GM12878 (cell line): ENCODE measurements around the gene UTP3. TPM values are rescaled to one million over a fixed set of nuclear protein-coding genes. Genes with fewer than 3 reads are reported as not detected.

Source experiments
- ATAC-seq: fragments of 200-7000 bp; cut with Tn5 transposase; 3 replicates; pipeline ENCODE4 v1.9.1; 2020; ENCODE audit warnings: mild to moderate bottlenecking, moderate library complexity
- BruUV-seq: library from RNA; stranded (reverse); fragments of 400-500 nt; replicated peaks from 2 replicates; lab custom pipeline; 2021; lab: Mats Ljungman, UMichigan
- CTCF ChIA-PET: fragments of 300-600 bp; sonication (Branson Sonifier 250); formaldehyde crosslinking; extraction: SDS; loops from one replicate; lab custom pipeline; 2021; ENCODE audit warnings: inconsistent platforms; lab: Yijun Ruan, JAX
- POLR2A ChIA-PET: fragments of 350-600 bp; formaldehyde crosslinking; extraction: SDS; loops from one replicate; lab custom pipeline; 2021; ENCODE audit warnings: inconsistent platforms; lab: Charles Lee
- RAD21 ChIA-PET: fragments of 300-600 bp; sonication (Branson Sonifier 250); formaldehyde crosslinking; loops from one replicate; lab custom pipeline; 2023; ENCODE audit warnings: antibody characterized with exemption; ENCODE audit not compliant: unreplicated experiment; lab: Charles Lee
- SMC1A ChIA-PET: fragments of 300-600 bp; sonication (Branson Sonifier 250); formaldehyde crosslinking; loops from one replicate; lab custom pipeline; 2023; ENCODE audit not compliant: unreplicated experiment, uncharacterized antibody; lab: Charles Lee
- DNase-seq: peaks from one replicate; pipeline ENCODE4 v3.0.0-alpha.2; 2011; ENCODE audit warnings: low read depth, low spot score
- FAIRE-seq: peaks from 3 replicates; lab custom pipeline; 2011; peaks lifted over from hg19 to GRCh38; lab: Jason Lieb, UNC
- H2AFZ ChIP-seq: 2 replicates; pipeline ENCODE4 v1.6.0; 2011; ENCODE audit warnings: low read depth, low read length, control low read depth; ENCODE audit not compliant: control insufficient read depth
- H3K27ac ChIP-seq: 2 replicates; pipeline ENCODE4 v1.5.1; 2011; ENCODE audit warnings: control low read depth; ENCODE audit not compliant: control insufficient read depth, insufficient read depth
- H3K27me3 ChIP-seq, 2 experiments: replicated peaks in 1 of 2; 2 replicates each; pipeline versions ENCODE4 v1.6.0 to v1.6.1; 2011; ENCODE audit warnings: low read length in 1 of 2; ENCODE audit not compliant: control insufficient read depth in 2 of 2, insufficient read depth in 2 of 2
- H3K36me3 ChIP-seq, 2 experiments: 2 replicates each; pipeline ENCODE4 v1.5.1; 2011; ENCODE audit warnings: low read length in 1 of 2; ENCODE audit not compliant: control insufficient read depth in 2 of 2, insufficient read depth in 2 of 2
- H3K4me1 ChIP-seq: 2 replicates; pipeline ENCODE4 v1.6.1; 2011; ENCODE audit warnings: mild to moderate bottlenecking, low read length, moderate library complexity, mixed read lengths; ENCODE audit not compliant: control insufficient read depth, insufficient read depth
- H3K4me2 ChIP-seq: 2 replicates; pipeline ENCODE4 v1.6.0; 2011; ENCODE audit warnings: control low read depth; ENCODE audit not compliant: control insufficient read depth, insufficient read depth
- H3K4me3 ChIP-seq: fragments of 200-600 bp; sonication (generic); 2 replicates; pipeline ENCODE4 v1.5.1; 2016
- H3K79me2 ChIP-seq: 2 replicates; pipeline ENCODE4 v1.6.0; 2011; ENCODE audit warnings: low read length; ENCODE audit not compliant: control insufficient read depth, insufficient read depth
- H3K9ac ChIP-seq: 2 replicates; pipeline ENCODE4 v1.8.0; 2011; ENCODE audit warnings: low read length, control low read depth, mixed read lengths; ENCODE audit not compliant: control insufficient read depth, insufficient read depth
- H3K9me3 ChIP-seq: replicated peaks from 3 replicates; pipeline ENCODE4 v1.5.1; 2011; ENCODE audit warnings: mild to moderate bottlenecking, low read length; ENCODE audit not compliant: control insufficient read depth, insufficient read depth
- H4K20me1 ChIP-seq: 2 replicates; pipeline ENCODE4 v1.6.0; 2011; ENCODE audit not compliant: control insufficient read depth, insufficient read depth
- BACH1 ChIP-seq: fragments of 450-650 bp; IDR thresholded peaks from 2 replicates; pipeline ENCODE4 v1.6.1; 2017; ENCODE audit warnings: mild to moderate bottlenecking, borderline replicate concordance
- ESRRA ChIP-seq: IDR thresholded peaks from 2 replicates; pipeline ENCODE4 v1.6.1; 2012; ENCODE audit warnings: mild to moderate bottlenecking, low read length, improper control_type of control experiment
- GABPA ChIP-seq: IDR thresholded peaks from 2 replicates; pipeline ENCODE4 v1.6.1; 2014; ENCODE audit warnings: antibody characterized with exemption, low read depth, mild to moderate bottlenecking, inconsistent platforms
- HCFC1 ChIP-seq: fragments of 150-350 bp; IDR thresholded peaks from 2 replicates; pipeline ENCODE4 v1.6.1; 2014; ENCODE audit warnings: low read length
- IKZF1 ChIP-seq: fragments of 450-650 bp; conservative IDR thresholded peaks from 2 replicates; pipeline ENCODE4 v1.6.1; 2017; ENCODE audit warnings: antibody characterized with exemption, mild to moderate bottlenecking
- IKZF2 ChIP-seq, 2 experiments: fragments of 450-650 bp; IDR thresholded peaks; 2 replicates each; pipeline ENCODE4 v1.6.1; 2017; ENCODE audit warnings: mild to moderate bottlenecking in 2 of 2, moderate library complexity in 2 of 2
- JUNB ChIP-seq: IDR thresholded peaks from 2 replicates; pipeline ENCODE4 v1.6.1; 2016; ENCODE audit warnings: antibody characterized with exemption, mild to moderate bottlenecking
- MYC ChIP-seq: IDR thresholded peaks from 2 replicates; pipeline ENCODE4 v1.6.1; 2011; ENCODE audit warnings: mild to moderate bottlenecking, low read length, moderate library complexity, inconsistent platforms; ENCODE audit not compliant: insufficient read depth, insufficient replicate concordance, insufficient read length, severe bottlenecking
- NBN ChIP-seq: fragments of 450-650 bp; IDR thresholded peaks from 2 replicates; pipeline ENCODE4 v1.6.1; 2016
- POLR2AphosphoS5 ChIP-seq: IDR thresholded peaks from 2 replicates; pipeline ENCODE4 v1.6.1; 2011; ENCODE audit warnings: mild to moderate bottlenecking, low read length, inconsistent platforms
- RAD21 ChIP-seq: IDR thresholded peaks from 2 replicates; pipeline ENCODE4 v1.6.1; 2011; ENCODE audit warnings: mild to moderate bottlenecking, low read depth, low read length, moderate library complexity; ENCODE audit not compliant: insufficient read depth
- SP1 ChIP-seq: IDR thresholded peaks from one replicate; pipeline ENCODE4 v1.6.1; 2011; ENCODE audit warnings: low read depth, low read length
- SREBF2 ChIP-seq: IDR thresholded peaks from 2 replicates; pipeline ENCODE4 v1.6.1; 2012; ENCODE audit warnings: mild to moderate bottlenecking, low read length
- STAT3 ChIP-seq: IDR thresholded peaks from 2 replicates; pipeline ENCODE4 v1.6.1; 2011; ENCODE audit warnings: low read depth, low read length, improper control_type of control experiment
- TCF12 ChIP-seq: IDR thresholded peaks from 2 replicates; pipeline ENCODE4 v1.6.1; 2011; ENCODE audit warnings: low read depth, mild to moderate bottlenecking, low read length
- WRNIP1 ChIP-seq: IDR thresholded peaks from 2 replicates; pipeline ENCODE4 v1.6.1; 2011; ENCODE audit warnings: low read depth, low read length, improper control_type of control experiment, borderline replicate concordance
- YY1 ChIP-seq: IDR thresholded peaks from 2 replicates; pipeline ENCODE4 v1.6.1; 2011; ENCODE audit warnings: low read depth, mild to moderate bottlenecking, low read length
- WGBS: methylation state at CpG from one replicate; pipeline ENCODE4 v1.1.6; 2016; ENCODE audit warnings: low lambda C conversion rate; ENCODE audit not compliant: insufficient replicate concordance, insufficient coverage; ENCODE audit errors: missing lambda C conversion rate; 5-methylcytosine and 5-hydroxymethylcytosine counted together
- in situ Hi-C: fragments of 300-500 bp; cut with MboI; formaldehyde crosslinking; loops from 9 replicates; pipeline ENCODE4 v1.14.3; 2018; ENCODE audit warnings: mixed read lengths
- intact Hi-C: fragments of 100-400 bp; cut with micrococcal nuclease; formaldehyde crosslinking; loops from one replicate; pipeline ENCODE4 v1.14.2; 2022; ENCODE audit not compliant: unreplicated experiment
- polyA plus RNA-seq, 11 experiments: library from polyadenylated mRNA; depleted of rRNA in 4 of 11; unstranded in 6 of 11; stranded (reverse) in 5 of 11; fragments of >200 nt; fragmentation: Nextera tagmentation in 4 of 11; fragmentation: Illumina TruSeq in 1 of 11; extraction: Ambion mirVana in 4 of 11; extraction: Trizol in 1 of 11; gene quantifications; 1 replicate in 1 of 11; 2 replicates in 10 of 11; pipeline versions ENCODE4 v1.2.1 to v1.2.3, GENCODE V29; 2011 to 2016; ENCODE audit warnings: inconsistent platforms in 2 of 11, missing spikeins in 2 of 11, low read depth in 1 of 11
- total RNA-seq, 4 experiments: library from RNA; depleted of rRNA in 3 of 4; stranded (reverse); fragments of >200 nt in 3 of 4; fragmentation: Illumina TruSeq in 1 of 4; extraction: Trizol in 1 of 4; gene quantifications; 2 replicates each; pipeline versions ENCODE4 v1.2.1 to v1.2.3, GENCODE V29; 2013 to 2021
- TF ChIP-seq, protein P1 (sequence below): fragments of 450-650 bp; IDR thresholded peaks from 2 replicates; pipeline ENCODE4 v1.6.1; 2016; ENCODE audit warnings: mild to moderate bottlenecking
- TF ChIP-seq, protein P2 (sequence below): fragments of 450-650 bp; IDR thresholded peaks from 2 replicates; pipeline ENCODE4 v1.6.1; 2016; ENCODE audit warnings: mild to moderate bottlenecking, moderate library complexity, borderline replicate concordance

UTP3 gene
- total and polyA plus RNA-seq, 10 of the 15 experiments (the other 5 are each of a cell fraction or from before 2014, with no cell fraction given), result 15.8 to 60.7 (median 22.5) TPM

DNA sequence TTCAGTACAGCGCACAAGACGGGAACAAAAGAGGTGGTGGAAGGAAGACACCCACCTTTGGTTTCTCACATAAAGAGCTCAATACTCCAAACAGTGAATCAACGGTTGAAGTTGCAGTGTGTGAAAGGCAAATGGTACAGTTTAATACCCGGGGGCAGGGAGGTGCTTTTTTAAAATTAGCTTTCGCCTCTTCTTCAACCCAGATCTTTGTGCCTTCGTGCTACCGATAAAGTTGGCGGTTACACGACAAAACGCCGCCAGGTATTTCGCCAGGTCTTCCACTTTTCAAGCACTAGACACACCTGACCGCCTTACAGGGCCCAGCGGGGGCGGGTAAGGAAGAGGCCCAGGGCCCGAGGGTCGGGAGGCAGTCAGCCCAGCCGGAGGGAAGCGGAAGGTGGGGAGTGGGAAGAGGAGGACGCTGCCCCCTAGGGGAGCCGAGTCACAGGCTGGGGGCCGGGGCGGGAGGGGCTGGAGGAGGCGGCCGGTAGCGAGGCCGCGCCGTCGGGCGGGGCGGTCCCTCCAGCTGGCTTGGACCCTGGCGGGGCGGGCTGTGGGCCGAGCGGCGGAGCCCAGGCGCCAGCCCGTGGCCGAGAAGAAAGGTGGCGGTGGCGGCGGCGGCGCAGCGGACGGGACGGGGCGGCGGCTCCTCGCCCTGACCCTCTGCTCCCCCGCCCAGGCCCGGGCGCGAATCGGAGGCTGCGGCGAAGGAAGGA is 16.0 kb downstream of the UTP3 start:
- Histone ChIP-seq H2AFZ (peak overlapping the region; percentile 82), H3K4me2 (peak overlapping the region; percentile 91), H3K4me3 (peak overlapping the region; percentile 92), H3K27me3 (no peaks in the 10 kb centered on the region), H4K20me1 (no peaks in the 10 kb centered on the region), H3K79me2 (peaks cover 2% of the 10 kb centered on the region; the same call in 1 of the 2 replicates), H3K9me3 (no peaks in the 10 kb centered on the region), H3K27ac (peak overlapping the region; percentile 50), H3K36me3 (no peaks in the 10 kb centered on the region), H3K9ac (peak overlapping the region; percentile 59), H3K4me1 (no peaks in the 10 kb centered on the region; the same call in 1 of the 2 replicates)
- intact Hi-C loops (loop anchor here (2.0 kb wide), 1 partner anchor 16 kb away; the partner anchor contains the start of gene UTP3), in situ Hi-C loops (no loop called here)
- RAD21 ChIA-PET, result interaction anchor here (0.6 to 7.1 kb wide), 24 partner anchors 9 to 302 kb away, joined by 3 to 82 read pairs (median 6); partner anchors contain the start of genes DCK and UTP3
- WGBS, result 2% methylated on average over 33 of the region's 58 CpGs
- no TSS peak for BruUV-seq
- ATAC-seq (peak; percentile 77), DNase-seq (no peak), FAIRE-seq (peak; percentile 62)
- SMC1A ChIA-PET, result interaction anchor here (0.6 to 5.8 kb wide), 31 partner anchors 8 to 305 kb away, joined by 3 to 77 read pairs (median 6); partner anchors contain the start of genes DCK, GRSF1, JCHAIN and UTP3
- POLR2A ChIA-PET, result interaction anchor here (0.5 to 7.8 kb wide), 12 partner anchors 9 to 293 kb away, joined by 3 to 52 read pairs (median 5); partner anchors contain the start of gene UTP3
- CTCF ChIA-PET, result interaction anchor here (0.7 to 7.5 kb wide), 25 partner anchors 11 to 306 kb away, joined by 3 to 77 read pairs (median 4); partner anchors contain the start of genes DCK, MOB1B and UTP3
- TF ChIP-seq YY1, result 0 out of 2 replicates have a peak, but pooled peaks have one; percentile 4
- TF ChIP-seq BACH1, result peak; percentile 52; the same call in 1 of the 2 replicates
- TF ChIP-seq SP1, result no peak
- peak; percentile 58 for TF ChIP-seq IKZF2 (IDR thresholded peaks at IDR 0.05)
- TF ChIP-seq IKZF1, result peak; percentile 92; the same call in 1 of the 2 replicates
- peak; percentile 35; the same call in 1 of the 2 replicates for TF ChIP-seq TCF12
- peak; percentile 64 for TF ChIP-seq NBN
- peak; percentile 32; the same call in 1 of the 2 replicates for TF ChIP-seq RAD21
- no peak for TF ChIP-seq STAT3
- TF ChIP-seq, protein P1, sequence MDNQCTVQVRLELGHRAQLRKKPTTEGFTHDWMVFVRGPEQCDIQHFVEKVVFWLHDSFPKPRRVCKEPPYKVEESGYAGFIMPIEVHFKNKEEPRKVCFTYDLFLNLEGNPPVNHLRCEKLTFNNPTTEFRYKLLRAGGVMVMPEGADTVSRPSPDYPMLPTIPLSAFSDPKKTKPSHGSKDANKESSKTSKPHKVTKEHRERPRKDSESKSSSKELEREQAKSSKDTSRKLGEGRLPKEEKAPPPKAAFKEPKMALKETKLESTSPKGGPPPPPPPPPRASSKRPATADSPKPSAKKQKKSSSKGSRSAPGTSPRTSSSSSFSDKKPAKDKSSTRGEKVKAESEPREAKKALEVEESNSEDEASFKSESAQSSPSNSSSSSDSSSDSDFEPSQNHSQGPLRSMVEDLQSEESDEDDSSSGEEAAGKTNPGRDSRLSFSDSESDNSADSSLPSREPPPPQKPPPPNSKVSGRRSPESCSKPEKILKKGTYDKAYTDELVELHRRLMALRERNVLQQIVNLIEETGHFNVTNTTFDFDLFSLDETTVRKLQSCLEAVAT, result 0 out of 2 replicates have a peak, but pooled peaks have one; percentile 37
- TF ChIP-seq POLR2AphosphoS5, result no peak
- no peak for TF ChIP-seq SREBF2
- TF ChIP-seq MYC, result no peak
- no peak for TF ChIP-seq JUNB
- no peak for TF ChIP-seq WRNIP1
- 0 out of 2 replicates have a peak, but pooled peaks have one; percentile 28 for TF ChIP-seq HCFC1
- TF ChIP-seq ESRRA, result no peak
- TF ChIP-seq GABPA, result no peak
- TF ChIP-seq, protein P2, sequence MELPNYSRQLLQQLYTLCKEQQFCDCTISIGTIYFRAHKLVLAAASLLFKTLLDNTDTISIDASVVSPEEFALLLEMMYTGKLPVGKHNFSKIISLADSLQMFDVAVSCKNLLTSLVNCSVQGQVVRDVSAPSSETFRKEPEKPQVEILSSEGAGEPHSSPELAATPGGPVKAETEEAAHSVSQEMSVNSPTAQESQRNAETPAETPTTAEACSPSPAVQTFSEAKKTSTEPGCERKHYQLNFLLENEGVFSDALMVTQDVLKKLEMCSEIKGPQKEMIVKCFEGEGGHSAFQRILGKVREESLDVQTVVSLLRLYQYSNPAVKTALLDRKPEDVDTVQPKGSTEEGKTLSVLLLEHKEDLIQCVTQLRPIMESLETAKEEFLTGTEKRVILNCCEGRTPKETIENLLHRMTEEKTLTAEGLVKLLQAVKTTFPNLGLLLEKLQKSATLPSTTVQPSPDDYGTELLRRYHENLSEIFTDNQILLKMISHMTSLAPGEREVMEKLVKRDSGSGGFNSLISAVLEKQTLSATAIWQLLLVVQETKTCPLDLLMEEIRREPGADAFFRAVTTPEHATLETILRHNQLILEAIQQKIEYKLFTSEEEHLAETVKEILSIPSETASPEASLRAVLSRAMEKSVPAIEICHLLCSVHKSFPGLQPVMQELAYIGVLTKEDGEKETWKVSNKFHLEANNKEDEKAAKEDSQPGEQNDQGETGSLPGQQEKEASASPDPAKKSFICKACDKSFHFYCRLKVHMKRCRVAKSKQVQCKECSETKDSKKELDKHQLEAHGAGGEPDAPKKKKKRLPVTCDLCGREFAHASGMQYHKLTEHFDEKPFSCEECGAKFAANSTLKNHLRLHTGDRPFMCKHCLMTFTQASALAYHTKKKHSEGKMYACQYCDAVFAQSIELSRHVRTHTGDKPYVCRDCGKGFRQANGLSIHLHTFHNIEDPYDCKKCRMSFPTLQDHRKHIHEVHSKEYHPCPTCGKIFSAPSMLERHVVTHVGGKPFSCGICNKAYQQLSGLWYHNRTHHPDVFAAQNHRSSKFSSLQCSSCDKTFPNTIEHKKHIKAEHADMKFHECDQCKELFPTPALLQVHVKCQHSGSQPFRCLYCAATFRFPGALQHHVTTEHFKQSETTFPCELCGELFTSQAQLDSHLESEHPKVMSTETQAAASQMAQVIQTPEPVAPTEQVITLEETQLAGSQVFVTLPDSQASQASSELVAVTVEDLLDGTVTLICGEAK, result peak; percentile 92
